SU-DHL-6 (cell line): ENCODE data around the gene NR1H2.

Source experiments
- EZH2phosphoT487 ChIP-seq: fragments of 200-600 bp; sonication (generic), shearing (Covaris generic); conservative IDR thresholded peaks from 2 replicates; pipeline ENCODE4 v1.6.1; 2018; ENCODE audit warnings: mild to moderate bottlenecking, antibody characterized with exemption, low read length, moderate library complexity, mixed read lengths
- TF ChIP-seq, protein P1 (sequence below): fragments of 200-600 bp; sonication (generic); IDR thresholded peaks from one replicate; pipeline ENCODE4 v1.5.1; 2017; ENCODE audit warnings: antibody characterized with exemption, mild to moderate bottlenecking, low read length, moderate library complexity; ENCODE audit not compliant: insufficient read depth, poor library complexity, severe bottlenecking

DNA sequence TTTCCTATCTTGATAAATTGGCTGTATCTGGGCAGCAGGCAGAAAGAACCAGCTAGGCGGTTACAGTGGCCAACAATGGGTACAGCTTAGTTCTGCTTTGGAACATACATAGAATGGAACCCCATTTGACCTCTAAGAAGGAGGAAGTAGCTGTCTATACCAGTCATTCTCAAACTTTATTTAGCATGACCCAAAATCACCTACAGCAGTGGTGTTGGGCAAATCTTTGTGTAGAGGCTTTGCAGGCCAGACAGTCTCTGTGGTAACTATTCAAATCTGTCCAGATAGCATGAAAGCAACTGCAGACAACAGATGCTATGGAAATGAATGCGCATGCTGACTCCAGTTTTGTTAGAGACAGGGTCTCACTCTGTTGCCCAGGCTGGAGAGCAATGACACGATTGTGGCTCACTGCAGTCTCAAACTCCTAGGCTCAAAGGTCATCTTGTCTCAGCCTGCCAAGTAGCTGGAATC is 35.1 kb upstream of the NR1H2 start:
- TF ChIP-seq, protein P1, sequence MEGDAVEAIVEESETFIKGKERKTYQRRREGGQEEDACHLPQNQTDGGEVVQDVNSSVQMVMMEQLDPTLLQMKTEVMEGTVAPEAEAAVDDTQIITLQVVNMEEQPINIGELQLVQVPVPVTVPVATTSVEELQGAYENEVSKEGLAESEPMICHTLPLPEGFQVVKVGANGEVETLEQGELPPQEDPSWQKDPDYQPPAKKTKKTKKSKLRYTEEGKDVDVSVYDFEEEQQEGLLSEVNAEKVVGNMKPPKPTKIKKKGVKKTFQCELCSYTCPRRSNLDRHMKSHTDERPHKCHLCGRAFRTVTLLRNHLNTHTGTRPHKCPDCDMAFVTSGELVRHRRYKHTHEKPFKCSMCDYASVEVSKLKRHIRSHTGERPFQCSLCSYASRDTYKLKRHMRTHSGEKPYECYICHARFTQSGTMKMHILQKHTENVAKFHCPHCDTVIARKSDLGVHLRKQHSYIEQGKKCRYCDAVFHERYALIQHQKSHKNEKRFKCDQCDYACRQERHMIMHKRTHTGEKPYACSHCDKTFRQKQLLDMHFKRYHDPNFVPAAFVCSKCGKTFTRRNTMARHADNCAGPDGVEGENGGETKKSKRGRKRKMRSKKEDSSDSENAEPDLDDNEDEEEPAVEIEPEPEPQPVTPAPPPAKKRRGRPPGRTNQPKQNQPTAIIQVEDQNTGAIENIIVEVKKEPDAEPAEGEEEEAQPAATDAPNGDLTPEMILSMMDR, result no peak
- TF ChIP-seq EZH2phosphoT487, result no peak
